ENCODE measurements around the gene SH2D7.

The SH2D7 gene

DNA sequence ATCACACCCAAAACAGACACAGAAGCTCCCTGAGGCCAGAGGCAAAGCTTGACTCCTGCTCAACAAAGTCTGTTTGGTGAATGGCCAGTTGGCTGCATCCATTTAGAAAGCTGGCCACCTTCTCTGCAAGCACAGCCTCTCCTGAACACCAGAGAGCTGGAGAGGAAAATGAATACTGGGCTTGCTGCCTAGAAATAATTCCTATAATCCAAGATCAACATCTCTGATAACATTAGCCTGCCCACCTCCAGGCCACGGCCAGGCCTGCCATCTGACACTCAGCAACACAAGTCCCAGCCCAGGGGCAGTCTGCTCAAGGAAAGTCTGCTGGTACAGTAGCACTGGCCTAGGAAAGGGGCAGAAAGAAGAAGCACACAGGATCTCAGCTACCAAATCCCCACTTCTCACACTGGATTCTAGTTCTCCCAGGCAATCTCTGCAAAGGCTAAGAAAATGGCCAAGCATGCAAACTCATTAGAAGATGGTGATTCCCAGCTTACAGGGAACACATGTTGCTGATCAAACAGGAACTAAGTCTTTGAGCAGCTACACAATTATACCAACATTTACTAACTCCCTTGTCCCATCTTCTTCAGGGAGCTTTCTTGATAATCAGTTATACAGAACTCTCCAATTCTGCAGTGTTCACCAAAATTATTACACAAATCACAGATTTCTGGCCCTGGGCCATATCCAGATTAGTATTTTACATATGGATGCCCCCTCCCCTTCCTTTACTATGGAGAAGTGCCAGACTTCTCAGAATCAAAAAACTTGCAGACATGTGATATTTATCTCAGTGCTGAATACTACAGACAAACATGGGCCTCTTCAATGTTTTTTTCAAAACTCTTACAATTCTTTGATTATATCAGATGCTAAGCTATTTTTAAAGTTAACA, 24.8 kb upstream of the SH2D7 start:
- TF ChIP-seq, protein P1, sequence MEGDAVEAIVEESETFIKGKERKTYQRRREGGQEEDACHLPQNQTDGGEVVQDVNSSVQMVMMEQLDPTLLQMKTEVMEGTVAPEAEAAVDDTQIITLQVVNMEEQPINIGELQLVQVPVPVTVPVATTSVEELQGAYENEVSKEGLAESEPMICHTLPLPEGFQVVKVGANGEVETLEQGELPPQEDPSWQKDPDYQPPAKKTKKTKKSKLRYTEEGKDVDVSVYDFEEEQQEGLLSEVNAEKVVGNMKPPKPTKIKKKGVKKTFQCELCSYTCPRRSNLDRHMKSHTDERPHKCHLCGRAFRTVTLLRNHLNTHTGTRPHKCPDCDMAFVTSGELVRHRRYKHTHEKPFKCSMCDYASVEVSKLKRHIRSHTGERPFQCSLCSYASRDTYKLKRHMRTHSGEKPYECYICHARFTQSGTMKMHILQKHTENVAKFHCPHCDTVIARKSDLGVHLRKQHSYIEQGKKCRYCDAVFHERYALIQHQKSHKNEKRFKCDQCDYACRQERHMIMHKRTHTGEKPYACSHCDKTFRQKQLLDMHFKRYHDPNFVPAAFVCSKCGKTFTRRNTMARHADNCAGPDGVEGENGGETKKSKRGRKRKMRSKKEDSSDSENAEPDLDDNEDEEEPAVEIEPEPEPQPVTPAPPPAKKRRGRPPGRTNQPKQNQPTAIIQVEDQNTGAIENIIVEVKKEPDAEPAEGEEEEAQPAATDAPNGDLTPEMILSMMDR (IDR thresholded peaks at IDR 0.05; ENCODE audit: poor library complexity, severe bottlenecking): no peak
- peaks cover 79% of the 10 kb centered on the region for H3K4me1 ChIP-seq (ENCODE audit: insufficient read depth, poor library complexity, severe bottlenecking)

DNA sequence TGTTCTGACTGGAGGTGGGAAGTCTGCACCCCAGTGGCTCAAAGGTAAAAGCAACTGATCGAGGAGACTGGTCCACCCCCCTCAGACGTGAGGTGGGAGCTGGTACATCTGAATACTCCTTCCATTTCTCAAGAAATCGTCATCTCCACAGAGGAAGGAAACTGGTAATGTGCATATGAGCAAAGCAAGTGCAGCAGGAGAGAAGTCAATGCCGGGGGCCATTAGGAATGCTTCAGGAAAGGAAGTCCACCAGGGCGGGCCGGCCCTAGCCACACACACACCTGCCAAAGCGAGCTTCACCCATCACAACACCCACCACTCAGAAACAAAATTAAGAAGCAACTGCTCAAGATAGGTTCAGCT, 23.3 kb upstream of the SH2D7 start:
- no peak overlapping the region for H3K4me3 ChIP-seq (ENCODE audit: severe bottlenecking)

More for the DNA sequence above, 24.8 kb upstream of the SH2D7 start:
- Histone ChIP-seq H3K27ac (ENCODE audit: poor library complexity, severe bottlenecking) (peak overlapping the region; percentile 50), H3K27me3 (ENCODE audit: insufficient read depth, poor library complexity, severe bottlenecking) (no peaks in the 10 kb centered on the region), H3K9me3 (ENCODE audit: severe bottlenecking) (no peaks in the 10 kb centered on the region), H3K4me3 (ENCODE audit: severe bottlenecking) (no peak overlapping the region), H3K36me3 (ENCODE audit: low read depth) (peaks cover 5% of the 10 kb centered on the region; the same call in 1 of the 2 replicates)
- DNase-seq (ENCODE audit: low spot score) (no peak), ATAC-seq (ENCODE audit: low read depth) (0 out of 3 replicates have a peak, but pooled peaks have one; percentile 2)

DNA sequence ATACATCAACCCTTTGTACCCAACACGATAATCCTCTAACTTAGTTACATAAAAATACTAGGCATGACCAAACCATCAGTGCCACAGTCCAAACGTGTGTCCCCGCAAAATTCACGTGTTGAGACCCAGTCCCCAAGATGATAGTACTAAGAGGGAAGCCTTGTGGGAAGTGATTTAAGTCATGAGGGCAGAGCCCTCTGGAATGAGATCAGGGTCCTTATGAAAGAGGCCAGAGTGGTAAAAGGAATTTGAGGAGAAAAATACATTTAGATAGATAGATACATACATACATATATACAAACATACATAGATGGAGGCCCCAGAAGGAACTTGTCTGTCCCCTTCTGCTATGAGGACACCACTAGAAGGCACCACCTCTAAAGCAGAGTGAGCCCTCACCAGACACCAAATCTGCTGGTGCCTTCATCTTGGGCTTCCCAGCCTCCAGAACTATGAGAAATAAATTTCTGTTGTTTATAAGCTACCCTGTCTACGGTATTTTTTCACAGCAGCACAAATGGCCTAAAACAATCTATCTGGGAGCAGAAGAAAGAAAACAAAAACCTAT, 22.8 kb upstream of the SH2D7 start:
- H3K4me1 ChIP-seq (ENCODE audit: insufficient read depth, poor library complexity, severe bottlenecking): peaks cover 83% of the 10 kb centered on the region
- no peak overlapping the region for H3K4me3 ChIP-seq (ENCODE audit: severe bottlenecking)
- peaks cover 9% of the 10 kb centered on the region for H3K36me3 ChIP-seq (ENCODE audit: low read depth)
- DNase-seq (ENCODE audit: low spot score): no peak
- no peaks in the 10 kb centered on the region for H3K9me3 ChIP-seq (ENCODE audit: severe bottlenecking)
- H3K27me3 ChIP-seq (ENCODE audit: insufficient read depth, poor library complexity, severe bottlenecking): no peaks in the 10 kb centered on the region
- TF ChIP-seq, protein P1 (IDR thresholded peaks at IDR 0.05; ENCODE audit: poor library complexity, severe bottlenecking): no peak
- ATAC-seq (ENCODE audit: low read depth): no peak
- H3K27ac ChIP-seq (ENCODE audit: poor library complexity, severe bottlenecking): peak overlapping the region; percentile 50

More for the DNA sequence above, 23.3 kb upstream of the SH2D7 start:
- TF ChIP-seq, protein P1 (IDR thresholded peaks at IDR 0.05; ENCODE audit: poor library complexity, severe bottlenecking): no peak
- peaks cover 84% of the 10 kb centered on the region for H3K4me1 ChIP-seq (ENCODE audit: insufficient read depth, poor library complexity, severe bottlenecking)
- no peaks in the 10 kb centered on the region for H3K9me3 ChIP-seq (ENCODE audit: severe bottlenecking)
- no peaks in the 10 kb centered on the region for H3K27me3 ChIP-seq (ENCODE audit: insufficient read depth, poor library complexity, severe bottlenecking)
- peaks cover 5% of the 10 kb centered on the region; the same call in 1 of the 2 replicates for H3K36me3 ChIP-seq (ENCODE audit: low read depth)
- peak overlapping the region; percentile 50 for H3K27ac ChIP-seq (ENCODE audit: poor library complexity, severe bottlenecking)
- no peak for ATAC-seq (ENCODE audit: low read depth)
- no peak for DNase-seq (ENCODE audit: low spot score)

DNA sequence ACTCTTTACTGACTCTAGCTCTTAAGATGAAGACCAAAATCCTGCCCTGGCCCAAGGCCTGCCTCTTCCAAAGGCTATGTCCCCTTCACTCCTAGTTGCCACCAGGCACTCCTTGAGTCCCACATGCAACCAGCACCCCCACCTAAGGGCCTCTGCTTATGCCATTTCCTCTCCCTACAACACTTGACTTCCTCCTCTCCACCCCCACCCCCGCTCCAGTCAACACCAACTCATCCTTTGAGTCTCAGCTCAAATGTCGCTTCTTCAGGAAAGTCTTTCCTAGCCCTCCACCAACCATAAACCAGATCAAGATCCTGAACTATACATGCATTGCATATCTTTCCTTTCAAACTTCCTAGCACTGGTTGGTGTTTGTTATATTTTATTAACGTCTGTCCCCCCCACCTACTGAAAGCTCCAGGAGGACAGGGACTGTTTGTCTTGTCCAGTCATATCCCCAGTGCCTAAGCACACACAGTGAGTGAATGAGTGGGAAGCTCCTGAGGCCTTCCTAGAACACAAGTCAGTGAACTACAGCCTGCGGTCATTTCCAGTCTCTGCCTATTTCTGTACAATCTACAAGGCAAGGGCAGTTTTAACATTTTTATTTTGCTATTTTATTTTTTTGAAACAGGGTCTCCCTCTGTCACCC, 22.2 kb upstream of the SH2D7 start:
- no peaks in the 10 kb centered on the region for H3K9me3 ChIP-seq (ENCODE audit: severe bottlenecking)
- no peaks in the 10 kb centered on the region for H3K27me3 ChIP-seq (ENCODE audit: insufficient read depth, poor library complexity, severe bottlenecking)
- peak overlapping the region; percentile 50 for H3K27ac ChIP-seq (ENCODE audit: poor library complexity, severe bottlenecking)
- H3K36me3 ChIP-seq (ENCODE audit: low read depth): peaks cover 15% of the 10 kb centered on the region
- TF ChIP-seq, protein P1 (IDR thresholded peaks at IDR 0.05; ENCODE audit: poor library complexity, severe bottlenecking): no peak
- ATAC-seq (ENCODE audit: low read depth) (no peak), DNase-seq (ENCODE audit: low spot score) (no peak)
- H3K4me3 ChIP-seq (ENCODE audit: severe bottlenecking): no peak overlapping the region
- H3K4me1 ChIP-seq (ENCODE audit: insufficient read depth, poor library complexity, severe bottlenecking): peaks cover 84% of the 10 kb centered on the region
